Activated naive CD8-positive, alpha-beta T cell treated with anti-CD3 and anti-CD28 coated beads, Interleukin-2, amount 50 U/mL, for 24 hours (primary cell): Measurements from ENCODE around the gene NPTN.
"Not testable (repeated sequence)": the region's sequence is repeated elsewhere in the genome, so short reads cannot be mapped to it uniquely, and the experiment has no call there.

Source experiments
- ATAC-seq: fragments of 150-1000 bp; cut with Tn5 transposase; one replicate; pipeline ENCODE4 v1.10.0; 2021
- DNase-seq: peaks from one replicate; pipeline ENCODE4 v3.0.0; 2021
- H3K27ac Mint-ChIP-seq: one replicate; pipeline ENCODE4 v1.8.0; 2021; ENCODE audit warnings: mild to moderate bottlenecking, mixed read lengths
- H3K27me3 Mint-ChIP-seq: one replicate; pipeline ENCODE4 v1.8.0; 2021; ENCODE audit warnings: mixed read lengths
- H3K36me3 Mint-ChIP-seq: one replicate; pipeline ENCODE4 v1.8.0; 2021; ENCODE audit warnings: low read depth, mixed read lengths
- H3K4me1 Mint-ChIP-seq: one replicate; pipeline ENCODE4 v1.8.0; 2021; ENCODE audit warnings: mixed read lengths
- H3K4me3 Mint-ChIP-seq: one replicate; pipeline ENCODE4 v1.8.0; 2021; ENCODE audit warnings: mild to moderate bottlenecking, moderate library complexity, mixed read lengths
- H3K9me3 Mint-ChIP-seq: one replicate; pipeline ENCODE4 v1.8.0; 2021; ENCODE audit warnings: mixed read lengths

The NPTN gene

DNA sequence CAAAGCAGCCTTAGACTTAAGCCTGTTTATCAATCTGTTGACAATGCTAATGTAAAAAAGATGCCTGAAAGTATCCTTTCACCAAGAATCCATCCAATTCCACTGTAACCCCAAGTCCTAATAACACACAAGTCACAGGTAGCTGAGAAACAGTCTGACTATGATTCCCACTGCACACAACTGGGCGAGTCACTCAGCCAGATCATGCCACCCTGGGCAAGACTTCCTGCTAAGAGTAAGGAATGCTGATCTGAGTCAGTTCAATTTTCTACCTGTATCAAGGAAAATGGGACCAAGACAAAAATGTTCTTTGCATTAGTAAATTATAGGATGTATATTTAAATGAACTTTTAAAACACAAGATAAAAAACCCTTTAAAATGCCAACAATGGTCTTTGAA, 33.3 kb downstream of the NPTN start:
- H3K27ac Mint-ChIP-seq: no peak overlapping the region
- no peaks in the 10 kb centered on the region for H3K9me3 Mint-ChIP-seq
- H3K4me3 Mint-ChIP-seq: no peak overlapping the region
- no peak for ATAC-seq
- peaks cover 18% of the 10 kb centered on the region for H3K4me1 Mint-ChIP-seq
- no peaks in the 10 kb centered on the region for H3K27me3 Mint-ChIP-seq
- peaks cover 4% of the 10 kb centered on the region for H3K36me3 Mint-ChIP-seq
- no peak for DNase-seq

- ATAC-seq (no peak), DNase-seq (no peak)
- H3K4me3 Mint-ChIP-seq: no peak overlapping the region
- H3K9me3 Mint-ChIP-seq: no peaks in the 10 kb centered on the region
- no peak overlapping the region for H3K27ac Mint-ChIP-seq
- H3K27me3 Mint-ChIP-seq: no peaks in the 10 kb centered on the region
- peaks cover 4% of the 10 kb centered on the region for H3K36me3 Mint-ChIP-seq
- H3K4me1 Mint-ChIP-seq: peaks cover 10% of the 10 kb centered on the region
Measured at GRCh38 chr15:73598530-73599160, 34.5 kb downstream of the NPTN start.

DNA sequence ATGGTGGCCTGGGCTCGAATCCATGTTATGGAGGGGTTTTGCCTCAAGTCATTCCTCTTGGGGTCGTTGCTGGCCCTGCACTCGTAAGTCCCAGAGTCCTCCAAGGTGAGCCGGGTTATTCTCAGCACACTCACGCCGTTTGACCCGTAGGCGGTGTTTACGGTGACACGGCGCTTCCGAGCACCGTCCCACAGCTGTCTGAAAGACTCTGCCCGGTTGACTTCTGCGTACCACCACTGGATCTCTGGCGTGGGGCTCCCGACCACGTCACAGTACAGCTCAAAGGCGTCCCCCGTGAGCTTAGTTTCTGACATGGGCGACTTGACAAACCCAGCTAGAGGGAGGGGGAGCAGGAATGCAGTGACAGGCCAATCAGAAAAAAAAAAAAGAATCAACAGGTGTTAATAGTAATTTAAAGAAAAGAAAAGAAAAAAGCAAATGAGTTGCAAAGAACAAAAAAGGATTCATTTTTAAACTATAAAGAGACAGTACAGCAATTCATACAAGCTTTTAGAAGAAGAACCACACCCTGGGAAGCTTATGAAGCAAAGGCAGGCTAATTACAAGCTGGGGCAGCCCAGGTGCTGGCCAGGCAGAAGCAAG, 36.1 kb downstream of the NPTN start:
- no peak for ATAC-seq
- H3K27me3 Mint-ChIP-seq: no peaks in the 10 kb centered on the region
- H3K4me3 Mint-ChIP-seq: no peak overlapping the region
- DNase-seq: no peak
- no peaks in the 10 kb centered on the region for H3K9me3 Mint-ChIP-seq
- no peak overlapping the region for H3K27ac Mint-ChIP-seq
- H3K4me1 Mint-ChIP-seq: peaks cover 9% of the 10 kb centered on the region
- peaks cover 2% of the 10 kb centered on the region for H3K36me3 Mint-ChIP-seq

GRCh38 chr15:73596174-73596573, 37.0 kb downstream of the NPTN start:
- Mint-ChIP-seq H3K36me3 (peaks cover 8% of the 10 kb centered on the region), H3K27me3 (no peaks in the 10 kb centered on the region), H3K27ac (no peak overlapping the region), H3K9me3 (no peaks in the 10 kb centered on the region), H3K4me1 (peaks cover 9% of the 10 kb centered on the region), H3K4me3 (no peak overlapping the region)
- DNase-seq: no peak
- ATAC-seq: no peak

GRCh38 chr15:73594109-73594508, 39.1 kb downstream of the NPTN start:
- peaks cover 12% of the 10 kb centered on the region for H3K36me3 Mint-ChIP-seq
- ATAC-seq (no peak), DNase-seq (no peak)
- H3K9me3 Mint-ChIP-seq: no peaks in the 10 kb centered on the region
- no peak overlapping the region for H3K27ac Mint-ChIP-seq
- no peaks in the 10 kb centered on the region for H3K27me3 Mint-ChIP-seq
- H3K4me1 Mint-ChIP-seq: peaks cover 9% of the 10 kb centered on the region
- H3K4me3 Mint-ChIP-seq: no peak overlapping the region

DNA sequence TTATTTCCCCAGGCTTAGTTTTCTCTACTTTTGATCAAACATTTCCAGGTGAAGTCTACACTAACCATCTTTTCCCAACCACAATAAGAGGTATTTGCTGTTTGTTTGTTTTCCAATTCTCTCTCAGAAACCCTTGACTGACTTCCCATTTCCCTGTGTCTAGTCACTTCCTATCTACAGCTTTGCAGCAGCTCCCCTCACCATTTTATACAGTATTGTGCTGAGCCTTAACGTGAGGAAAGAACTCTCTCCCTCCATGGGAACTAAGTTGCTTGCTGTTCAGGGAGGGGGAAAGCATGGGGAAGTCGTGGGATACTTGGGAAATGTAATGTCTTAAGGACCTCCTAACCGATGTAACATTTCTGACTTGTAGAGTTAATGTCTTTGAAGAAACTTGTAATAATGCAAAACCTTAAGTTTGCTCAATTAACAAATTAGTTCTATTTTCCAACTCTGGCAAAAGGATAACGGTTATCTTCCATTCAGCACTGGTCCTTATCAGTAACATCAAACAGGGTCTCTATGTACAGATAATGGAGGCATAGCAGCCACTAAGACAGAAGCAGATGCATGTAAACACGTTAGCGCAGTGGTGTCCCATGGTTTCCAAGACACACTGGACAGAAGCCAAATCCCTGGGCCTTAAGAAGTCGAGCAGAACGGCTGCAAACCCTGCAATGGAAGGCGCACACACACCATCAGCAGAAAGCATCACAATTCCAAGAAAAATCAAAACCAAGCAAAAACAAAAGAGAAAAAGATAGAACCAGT, 39.7 kb downstream of the NPTN start:
- no peaks in the 10 kb centered on the region for H3K27me3 Mint-ChIP-seq
- no peak overlapping the region for H3K27ac Mint-ChIP-seq
- H3K4me1 Mint-ChIP-seq: peaks cover 7% of the 10 kb centered on the region
- H3K9me3 Mint-ChIP-seq: no peaks in the 10 kb centered on the region
- no peak overlapping the region for H3K4me3 Mint-ChIP-seq
- ATAC-seq: no peak
- DNase-seq: no peak
- H3K36me3 Mint-ChIP-seq: peaks cover 16% of the 10 kb centered on the region

DNA sequence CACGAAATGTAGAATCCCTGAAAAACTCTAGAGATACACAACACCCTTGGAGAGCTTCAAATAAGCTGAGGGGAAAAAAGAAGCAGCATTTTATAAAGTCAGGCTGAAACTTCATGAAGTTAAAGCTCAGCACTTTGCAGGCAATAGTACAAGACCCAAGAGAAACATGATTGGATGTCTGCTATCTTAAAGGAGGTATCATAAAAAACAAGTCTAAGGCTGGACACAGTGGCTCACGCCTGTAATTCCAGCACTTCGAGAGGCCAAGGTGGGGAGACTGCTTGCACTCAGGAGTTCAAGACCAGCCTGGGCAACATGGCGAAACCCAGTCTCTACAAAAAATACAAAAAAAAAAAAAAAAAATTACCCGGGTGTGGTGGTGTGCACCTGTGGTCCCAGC, 42.9 kb downstream of the NPTN start:
- Mint-ChIP-seq H3K27me3 (no peaks in the 10 kb centered on the region), H3K4me1 (peaks cover 8% of the 10 kb centered on the region), H3K36me3 (peaks cover 38% of the 10 kb centered on the region), H3K9me3 (no peaks in the 10 kb centered on the region), H3K4me3 (no peak overlapping the region), H3K27ac (no peak overlapping the region)
- DNase-seq: no peak
- ATAC-seq: no peak

GRCh38 chr15:73589766-73590165, 43.4 kb downstream of the NPTN start:
- Mint-ChIP-seq H3K4me1 (peaks cover 8% of the 10 kb centered on the region), H3K27me3 (no peaks in the 10 kb centered on the region), H3K36me3 (peaks cover 41% of the 10 kb centered on the region), H3K9me3 (no peaks in the 10 kb centered on the region), H3K27ac (no peak overlapping the region), H3K4me3 (no peak overlapping the region)
- no peak for DNase-seq
- no peak for ATAC-seq

DNA sequence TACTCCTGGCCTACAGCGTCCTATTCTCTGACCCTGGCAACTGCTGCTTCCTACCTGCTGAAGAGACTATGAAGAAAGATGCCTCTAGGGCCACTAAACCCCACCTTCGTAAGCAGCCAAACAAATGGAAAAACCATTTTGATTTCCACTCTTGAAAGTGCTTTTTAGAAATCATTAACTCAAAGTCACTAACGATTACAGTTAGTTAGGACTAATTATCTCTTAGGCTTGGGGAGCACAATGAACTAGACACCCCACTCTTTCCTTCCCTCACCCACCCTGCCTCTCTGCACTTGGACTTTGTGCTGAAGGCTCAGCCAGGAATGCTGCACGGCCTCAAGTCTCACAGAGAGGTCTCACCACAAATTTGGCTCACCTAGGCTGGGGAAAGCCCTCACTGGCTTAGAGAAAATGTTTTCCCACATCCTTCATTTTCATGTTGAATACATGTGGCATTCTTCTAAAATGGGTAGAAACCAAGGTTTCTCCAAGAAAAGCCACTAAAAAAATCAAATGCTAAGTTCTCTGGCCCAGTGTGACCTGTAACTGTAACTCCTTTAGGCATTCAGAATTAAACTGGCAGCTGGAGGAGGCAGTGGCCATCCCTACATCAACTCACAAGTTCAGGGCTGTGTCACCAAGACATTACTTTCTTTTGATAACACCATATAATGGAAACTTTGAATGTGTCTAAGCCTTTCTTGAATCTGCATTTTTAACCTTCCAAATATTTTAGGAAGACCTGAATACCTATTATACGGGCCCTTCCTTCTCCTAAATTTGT, 47.1 kb downstream of the NPTN start:
- ATAC-seq (no peak), DNase-seq (no peak)
- H3K4me3 Mint-ChIP-seq: no peak overlapping the region
- no peaks in the 10 kb centered on the region for H3K9me3 Mint-ChIP-seq
- no peaks in the 10 kb centered on the region for H3K27me3 Mint-ChIP-seq
- peaks cover 49% of the 10 kb centered on the region for H3K36me3 Mint-ChIP-seq
- H3K27ac Mint-ChIP-seq: no peak overlapping the region
- H3K4me1 Mint-ChIP-seq: peaks cover 8% of the 10 kb centered on the region

DNA sequence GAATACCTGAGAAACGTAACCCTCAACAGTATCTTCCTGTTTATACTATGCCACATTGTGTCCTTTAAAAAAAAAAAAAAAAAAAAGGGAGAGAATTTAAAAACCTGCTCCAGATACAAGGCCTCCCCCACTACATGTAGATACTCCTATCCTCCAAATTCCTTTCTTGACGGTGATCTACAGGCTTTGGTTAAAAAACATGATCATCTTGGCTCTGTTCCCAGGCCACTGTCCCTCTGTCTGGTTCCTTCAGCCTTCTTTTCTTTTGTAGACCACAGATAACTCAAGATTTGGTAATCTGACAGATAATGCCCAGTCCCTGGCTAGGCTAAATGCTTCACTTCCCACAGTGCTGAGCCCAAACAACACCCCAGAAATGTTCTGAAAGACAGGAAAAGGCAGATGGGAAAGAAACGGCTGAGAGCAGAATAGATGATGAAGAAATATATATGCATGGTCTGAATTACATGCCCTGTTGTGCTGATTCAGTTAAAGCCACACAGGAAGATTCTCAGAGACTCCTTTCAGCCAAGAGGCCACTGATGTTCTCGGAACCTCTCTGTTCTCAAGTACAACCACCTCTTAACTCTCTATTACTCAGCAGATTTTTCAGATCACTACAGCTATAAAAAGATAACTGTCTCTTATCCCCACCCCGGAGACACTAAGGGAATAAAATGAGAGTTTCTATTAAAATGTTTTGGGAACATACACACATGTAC, 48.3 kb downstream of the NPTN start:
- Mint-ChIP-seq H3K4me3 (no peak overlapping the region), H3K36me3 (peaks cover 46% of the 10 kb centered on the region), H3K4me1 (peaks cover 8% of the 10 kb centered on the region), H3K27ac (no peak overlapping the region), H3K27me3 (no peaks in the 10 kb centered on the region), H3K9me3 (no peaks in the 10 kb centered on the region)
- ATAC-seq: no peak
- no peak for DNase-seq

DNA sequence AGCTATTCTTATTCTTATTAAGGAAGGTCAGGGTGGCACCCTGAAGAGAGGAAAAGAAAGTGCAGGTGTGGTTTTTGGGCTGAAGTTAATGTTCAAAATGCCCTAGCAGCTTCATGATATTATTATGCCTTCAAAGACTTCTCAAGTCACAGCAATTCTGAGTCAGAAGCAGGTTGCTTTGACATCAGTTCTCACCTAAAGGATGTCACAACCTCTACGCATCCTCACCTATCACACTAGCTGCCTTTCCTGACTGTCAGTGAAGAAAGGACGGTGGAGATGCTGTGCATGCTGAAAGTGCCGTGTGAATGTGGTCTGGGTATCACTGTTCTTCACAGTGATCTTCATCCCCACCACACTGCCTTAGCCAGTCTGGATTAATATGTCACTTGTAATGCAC, 49.6 kb downstream of the NPTN start:
- DNase-seq (no peak), ATAC-seq (no peak)
- H3K27me3 Mint-ChIP-seq: no peaks in the 10 kb centered on the region
- H3K4me3 Mint-ChIP-seq: no peak overlapping the region
- H3K36me3 Mint-ChIP-seq: peaks cover 41% of the 10 kb centered on the region
- H3K9me3 Mint-ChIP-seq: no peaks in the 10 kb centered on the region
- H3K4me1 Mint-ChIP-seq: peaks cover 8% of the 10 kb centered on the region
- no peak overlapping the region for H3K27ac Mint-ChIP-seq

DNA sequence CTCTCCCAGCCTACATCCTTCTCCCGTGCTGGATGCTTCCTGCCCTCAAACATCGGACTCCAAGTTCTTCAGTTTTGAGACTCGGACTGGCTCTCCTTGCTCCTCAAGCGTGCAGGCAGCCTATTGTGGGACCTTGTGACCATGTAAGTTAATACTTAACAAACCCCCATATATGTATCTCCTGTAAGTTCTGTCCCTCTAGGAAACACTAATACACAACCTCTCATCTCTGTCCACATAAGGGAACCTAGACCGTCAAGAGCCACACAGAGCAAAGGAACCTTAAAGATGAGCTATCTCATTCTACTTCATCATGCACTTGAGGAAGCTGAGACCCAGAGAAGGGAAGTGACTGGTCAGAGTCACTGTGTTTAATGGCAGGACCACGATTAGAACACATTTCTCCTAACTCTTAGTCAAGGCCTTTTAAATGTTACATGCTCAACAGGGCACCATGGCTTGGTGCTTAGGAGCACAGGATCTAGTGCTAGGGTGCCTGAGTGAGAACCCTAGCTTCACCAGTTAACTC, 50.3 kb downstream of the NPTN start:
- Mint-ChIP-seq H3K4me3 (no peak overlapping the region), H3K4me1 (peaks cover 8% of the 10 kb centered on the region), H3K27ac (no peak overlapping the region), H3K9me3 (no peaks in the 10 kb centered on the region), H3K36me3 (peaks cover 45% of the 10 kb centered on the region), H3K27me3 (no peaks in the 10 kb centered on the region)
- ATAC-seq (no peak), DNase-seq (no peak)

DNA sequence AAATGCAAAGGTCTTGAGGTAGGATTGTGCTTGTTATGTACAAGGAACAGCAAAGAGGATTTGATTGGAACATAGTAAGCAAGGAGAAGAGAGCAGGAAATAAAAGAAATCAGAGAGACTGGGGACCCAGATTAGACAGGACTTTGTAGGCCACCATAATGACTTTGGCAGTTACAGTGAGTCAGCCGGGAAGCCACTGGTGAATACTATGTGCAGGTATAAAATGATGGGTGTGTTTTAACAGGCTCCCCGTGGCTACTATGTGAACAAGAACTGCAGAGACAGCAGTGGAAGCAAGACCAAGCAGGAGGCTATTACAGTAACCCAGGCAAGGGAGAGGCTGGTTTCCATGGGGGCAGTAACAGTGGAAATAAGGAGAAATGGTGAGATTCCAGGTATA, 55.2 kb downstream of the NPTN start:
- ATAC-seq: no peak
- no peak for DNase-seq
- peaks cover 19% of the 10 kb centered on the region for H3K36me3 Mint-ChIP-seq

DNA sequence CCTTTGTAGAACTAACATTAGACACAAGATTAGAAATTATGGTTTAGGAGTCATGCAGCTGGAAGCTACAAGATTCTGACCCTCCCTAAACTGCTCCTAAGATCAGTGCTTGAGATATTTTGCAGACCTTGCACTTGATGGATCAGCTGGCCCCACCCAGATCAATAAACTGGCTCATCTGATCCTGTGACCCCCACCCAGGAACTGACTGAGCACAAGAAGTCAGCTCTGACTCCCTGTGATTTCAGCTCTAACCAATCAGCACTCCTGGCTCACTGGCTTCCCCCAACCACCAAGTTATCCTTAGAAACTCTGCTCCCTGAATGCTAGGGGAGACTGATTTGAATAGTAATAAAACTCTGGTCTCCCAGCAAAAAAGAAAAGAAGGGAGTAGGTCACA, 55.6 kb downstream of the NPTN start:
- ATAC-seq, H3K9me3 Mint-ChIP-seq, H3K27me3 Mint-ChIP-seq, H3K4me3 Mint-ChIP-seq, H3K4me1 Mint-ChIP-seq, DNase-seq, H3K27ac Mint-ChIP-seq: not testable (repeated sequence)
- peaks cover 17% of the 10 kb centered on the region for H3K36me3 Mint-ChIP-seq

More for the DNA sequence above, 55.2 kb downstream of the NPTN start:
- Mint-ChIP-seq H3K9me3 (no peaks in the 10 kb centered on the region), H3K4me1 (peaks cover under 1% of the 10 kb centered on the region), H3K27me3 (no peaks in the 10 kb centered on the region), H3K27ac (no peak overlapping the region), H3K4me3 (no peak overlapping the region)
